HG03558 (cell line): ENCODE measurements around the gene SCN11A.

Experiments used
- ATAC-seq: cut with Tn5 transposase; IDR thresholded peaks from one replicate; pipeline ENCODE4 v1.9.1; 2021; ENCODE audit warnings: moderate number of reproducible peaks; ENCODE audit not compliant: unreplicated experiment; ENCODE audit errors: extremely low read depth

SCN11A gene

GRCh38 chr3:39051649-39052561 lies at the start of gene SCN11A, which contains the start of gene WDR48:
Gene SCN11A, minus strand, starts transcription at chr3:39051944. Its CDS starts 101,582 bp downstream, at chr3:38950362.
Gene WDR48, plus strand, starts transcription at chr3:39052016. Its CDS starts 10 bp downstream, at chr3:39052026.
- ATAC-seq = peak; percentile 93

GRCh38 chr3:39101022-39101689 lies 49.4 kb upstream of the SCN11A start:
- no peak for ATAC-seq

GRCh38 chr3:39100500-39100886 lies 48.7 kb upstream of the SCN11A start:
- no peak for ATAC-seq

- no peak for ATAC-seq
Observed at GRCh38 chr3:39099738-39100499, 48.2 kb upstream of the SCN11A start.

- no peak for ATAC-seq
Observed at GRCh38 chr3:39099242-39099641, 47.5 kb upstream of the SCN11A start.

- ATAC-seq = no peak
Observed at GRCh38 chr3:39098473-39099000, 46.8 kb upstream of the SCN11A start.

GRCh38 chr3:39097716-39098472 lies 46.1 kb upstream of the SCN11A start:
- ATAC-seq = no peak

GRCh38 chr3:39096775-39097174 lies 45.0 kb upstream of the SCN11A start:
- ATAC-seq = no peak

- ATAC-seq = no peak
Observed at GRCh38 chr3:39095778-39096177, 44.0 kb upstream of the SCN11A start.

- no peak for ATAC-seq
Observed at GRCh38 chr3:39094851-39095677, 43.3 kb upstream of the SCN11A start.

- no peak for ATAC-seq
Observed at GRCh38 chr3:39090922-39091321, 39.2 kb upstream of the SCN11A start.

- no peak for ATAC-seq
Observed at GRCh38 chr3:39088889-39089288, 37.1 kb upstream of the SCN11A start.

- no peak for ATAC-seq
Observed at GRCh38 chr3:39088456-39088855, 36.7 kb upstream of the SCN11A start.

- no peak for ATAC-seq
Observed at GRCh38 chr3:39086144-39086543, 34.4 kb upstream of the SCN11A start.

GRCh38 chr3:39082666-39083313 lies 31.0 kb upstream of the SCN11A start:
- no peak for ATAC-seq

- ATAC-seq = no peak
Observed at GRCh38 chr3:39080026-39080425, 28.3 kb upstream of the SCN11A start.

- no peak for ATAC-seq
Observed at GRCh38 chr3:39079530-39079929, 27.8 kb upstream of the SCN11A start.

- no peak for ATAC-seq
Observed at GRCh38 chr3:39075910-39076309, 24.2 kb upstream of the SCN11A start.
